ENCODE data around the gene CWC27.
"Not testable (repeated sequence)": the region's sequence is repeated elsewhere in the genome, so short reads cannot be mapped to it uniquely, and the experiment has no call there.

CWC27 gene

GRCh38 chr5:64806537-64806936 is 37.8 kb downstream of the CWC27 start:
- ATAC-seq (ENCODE audit: low read depth) = no peak

GRCh38 chr5:64807520-64807919 is 38.8 kb downstream of the CWC27 start:
- no peak overlapping the region for H3K4me3 ChIP-seq (ENCODE audit: severe bottlenecking)
- no peaks in the 10 kb centered on the region for H3K4me1 ChIP-seq (ENCODE audit: insufficient read depth, poor library complexity, severe bottlenecking)
- no peak overlapping the region for H3K27ac ChIP-seq (ENCODE audit: poor library complexity, severe bottlenecking)
- DNase-seq (ENCODE audit: low spot score) (no peak), ATAC-seq (ENCODE audit: low read depth) (no peak)
- TF ChIP-seq, protein P1, sequence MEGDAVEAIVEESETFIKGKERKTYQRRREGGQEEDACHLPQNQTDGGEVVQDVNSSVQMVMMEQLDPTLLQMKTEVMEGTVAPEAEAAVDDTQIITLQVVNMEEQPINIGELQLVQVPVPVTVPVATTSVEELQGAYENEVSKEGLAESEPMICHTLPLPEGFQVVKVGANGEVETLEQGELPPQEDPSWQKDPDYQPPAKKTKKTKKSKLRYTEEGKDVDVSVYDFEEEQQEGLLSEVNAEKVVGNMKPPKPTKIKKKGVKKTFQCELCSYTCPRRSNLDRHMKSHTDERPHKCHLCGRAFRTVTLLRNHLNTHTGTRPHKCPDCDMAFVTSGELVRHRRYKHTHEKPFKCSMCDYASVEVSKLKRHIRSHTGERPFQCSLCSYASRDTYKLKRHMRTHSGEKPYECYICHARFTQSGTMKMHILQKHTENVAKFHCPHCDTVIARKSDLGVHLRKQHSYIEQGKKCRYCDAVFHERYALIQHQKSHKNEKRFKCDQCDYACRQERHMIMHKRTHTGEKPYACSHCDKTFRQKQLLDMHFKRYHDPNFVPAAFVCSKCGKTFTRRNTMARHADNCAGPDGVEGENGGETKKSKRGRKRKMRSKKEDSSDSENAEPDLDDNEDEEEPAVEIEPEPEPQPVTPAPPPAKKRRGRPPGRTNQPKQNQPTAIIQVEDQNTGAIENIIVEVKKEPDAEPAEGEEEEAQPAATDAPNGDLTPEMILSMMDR (IDR thresholded peaks at IDR 0.05; ENCODE audit: poor library complexity, severe bottlenecking) = no peak
- no peaks in the 10 kb centered on the region for H3K9me3 ChIP-seq (ENCODE audit: severe bottlenecking)
- H3K36me3 ChIP-seq (ENCODE audit: low read depth) = peaks cover 43% of the 10 kb centered on the region
- no peaks in the 10 kb centered on the region for H3K27me3 ChIP-seq (ENCODE audit: insufficient read depth, poor library complexity, severe bottlenecking)

More at GRCh38 chr5:64806537-64806936, 37.8 kb downstream of the CWC27 start:
- no peaks in the 10 kb centered on the region for H3K4me1 ChIP-seq (ENCODE audit: insufficient read depth, poor library complexity, severe bottlenecking)
- no peaks in the 10 kb centered on the region for H3K27me3 ChIP-seq (ENCODE audit: insufficient read depth, poor library complexity, severe bottlenecking)
- TF ChIP-seq, protein P1 (IDR thresholded peaks at IDR 0.05; ENCODE audit: poor library complexity, severe bottlenecking) = no peak
- H3K9me3 ChIP-seq (ENCODE audit: severe bottlenecking) = no peaks in the 10 kb centered on the region
- no peak for DNase-seq (ENCODE audit: low spot score)
- H3K36me3 ChIP-seq (ENCODE audit: low read depth) = peaks cover 48% of the 10 kb centered on the region
- no peak overlapping the region for H3K27ac ChIP-seq (ENCODE audit: poor library complexity, severe bottlenecking)
- H3K4me3 ChIP-seq (ENCODE audit: severe bottlenecking) = no peak overlapping the region

- ATAC-seq (ENCODE audit: low read depth) (peak; percentile 56; the same call in 2 of the 3 replicates), DNase-seq (ENCODE audit: low spot score) (no peak)
- no peak overlapping the region for H3K27ac ChIP-seq (ENCODE audit: poor library complexity, severe bottlenecking)
- H3K36me3 ChIP-seq (ENCODE audit: low read depth) = peaks cover 17% of the 10 kb centered on the region
- no peaks in the 10 kb centered on the region for H3K9me3 ChIP-seq (ENCODE audit: severe bottlenecking)
- H3K4me3 ChIP-seq (ENCODE audit: severe bottlenecking) = no peak overlapping the region
- no peaks in the 10 kb centered on the region for H3K27me3 ChIP-seq (ENCODE audit: insufficient read depth, poor library complexity, severe bottlenecking)
- TF ChIP-seq, protein P1 (IDR thresholded peaks at IDR 0.05; ENCODE audit: poor library complexity, severe bottlenecking) = peak; percentile 98
- H3K4me1 ChIP-seq (ENCODE audit: insufficient read depth, poor library complexity, severe bottlenecking) = no peaks in the 10 kb centered on the region
Measured at GRCh38 chr5:64811050-64811640, 42.4 kb downstream of the CWC27 start.

- Histone ChIP-seq H3K36me3 (ENCODE audit: low read depth) (peaks cover 4% of the 10 kb centered on the region), H3K4me3 (ENCODE audit: severe bottlenecking) (no peak overlapping the region), H3K9me3 (ENCODE audit: severe bottlenecking) (no peaks in the 10 kb centered on the region), H3K4me1 (ENCODE audit: insufficient read depth, poor library complexity, severe bottlenecking) (no peaks in the 10 kb centered on the region), H3K27ac (ENCODE audit: poor library complexity, severe bottlenecking) (no peak overlapping the region), H3K27me3 (ENCODE audit: insufficient read depth, poor library complexity, severe bottlenecking) (no peaks in the 10 kb centered on the region)
- ATAC-seq (ENCODE audit: low read depth) (no peak), DNase-seq (ENCODE audit: low spot score) (no peak)
- TF ChIP-seq, protein P1 (IDR thresholded peaks at IDR 0.05; ENCODE audit: poor library complexity, severe bottlenecking) = no peak
Measured at GRCh38 chr5:64814073-64814472, 45.3 kb downstream of the CWC27 start.

GRCh38 chr5:64818245-64818644 is 49.5 kb downstream of the CWC27 start:
- no peak overlapping the region for H3K4me3 ChIP-seq (ENCODE audit: severe bottlenecking)

DNA sequence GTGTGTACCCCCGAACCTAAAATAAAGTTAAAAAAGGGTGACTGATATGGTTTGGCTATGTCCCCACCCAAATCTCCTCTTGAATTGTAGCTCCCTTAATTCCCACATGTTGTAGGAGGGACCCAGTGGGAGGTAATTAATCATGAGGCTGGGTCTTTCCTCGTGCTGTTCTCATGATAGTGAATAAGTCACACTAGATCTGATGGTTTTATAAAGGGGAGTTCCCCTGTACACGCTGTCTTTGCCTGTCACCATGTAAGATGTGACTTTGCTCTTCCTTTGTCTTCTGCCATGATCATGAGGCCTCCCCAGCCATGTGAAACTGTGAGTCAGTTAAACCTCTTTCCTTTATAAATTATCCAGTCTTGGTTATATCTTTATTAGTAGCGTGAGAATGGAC is 50.6 kb downstream of the CWC27 start:
- H3K4me3 ChIP-seq (ENCODE audit: severe bottlenecking); H3K27ac ChIP-seq (ENCODE audit: poor library complexity, severe bottlenecking); DNase-seq (ENCODE audit: low spot score); H3K36me3 ChIP-seq (ENCODE audit: low read depth); H3K4me1 ChIP-seq (ENCODE audit: insufficient read depth, poor library complexity, severe bottlenecking); H3K9me3 ChIP-seq (ENCODE audit: severe bottlenecking); H3K27me3 ChIP-seq (ENCODE audit: insufficient read depth, poor library complexity, severe bottlenecking); ATAC-seq (ENCODE audit: low read depth): not testable (repeated sequence)

More at GRCh38 chr5:64818245-64818644, 49.5 kb downstream of the CWC27 start:
- peak overlapping the region; percentile 27 for H3K27ac ChIP-seq (ENCODE audit: poor library complexity, severe bottlenecking)
- TF ChIP-seq, protein P1 (IDR thresholded peaks at IDR 0.05; ENCODE audit: poor library complexity, severe bottlenecking) = no peak
- H3K9me3 ChIP-seq (ENCODE audit: severe bottlenecking) = no peaks in the 10 kb centered on the region
- no peaks in the 10 kb centered on the region; the same call in 1 of the 2 replicates for H3K36me3 ChIP-seq (ENCODE audit: low read depth)
- ATAC-seq (ENCODE audit: low read depth) (no peak; the same call in 2 of the 3 replicates), DNase-seq (ENCODE audit: low spot score) (no peak)
- H3K27me3 ChIP-seq (ENCODE audit: insufficient read depth, poor library complexity, severe bottlenecking) = no peaks in the 10 kb centered on the region
- H3K4me1 ChIP-seq (ENCODE audit: insufficient read depth, poor library complexity, severe bottlenecking) = no peaks in the 10 kb centered on the region
